ENCODE data around the gene ZNF280C. TPM values are rescaled to one million over a fixed set of nuclear protein-coding genes. Genes with fewer than 3 reads are reported as not detected.

The ZNF280C gene
- total and polyA plus RNA-seq, 2 of the 13 experiments (the other 11 are each of a cell fraction or from before 2014, with no cell fraction given): 3.0 to 3.3 TPM

DNA sequence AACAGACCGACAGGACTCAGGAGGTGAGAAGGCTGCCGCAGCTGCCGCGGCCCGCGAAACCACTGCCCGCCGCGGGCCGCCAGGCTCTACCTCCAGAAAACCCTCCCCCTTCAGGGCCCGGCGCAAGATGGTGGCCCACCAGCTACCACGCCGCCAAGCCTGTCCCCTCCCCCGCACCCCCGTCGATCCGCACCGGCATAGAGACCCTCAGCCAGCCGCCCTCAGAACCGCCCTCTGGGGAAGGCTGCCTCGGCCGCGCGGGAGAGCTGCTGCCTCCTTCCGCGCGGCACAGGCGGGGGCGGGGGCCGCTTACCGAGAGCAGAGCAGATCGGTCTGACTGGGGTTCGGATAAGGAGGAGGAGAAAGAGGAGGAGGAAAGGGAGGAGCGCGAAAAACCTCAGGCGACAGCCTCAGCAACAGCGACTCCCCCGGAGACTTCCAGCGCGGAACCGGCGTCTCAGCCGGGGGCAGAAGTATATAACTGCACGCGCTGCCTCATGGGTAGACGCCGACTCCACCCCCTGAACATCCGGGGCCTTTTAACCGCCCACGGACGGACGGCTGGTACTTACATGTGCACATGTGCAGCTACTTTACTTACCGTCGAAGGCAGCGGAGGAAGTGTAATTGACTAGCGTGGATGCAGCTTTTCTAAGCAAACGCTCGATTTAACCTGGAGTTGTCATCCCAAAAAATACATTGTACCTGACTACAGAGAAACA is at the start of gene ZNF280C (continued):
- TF ChIP-seq RBM39 (IDR thresholded peaks at IDR 0.05; ENCODE audit: low read depth, low read length, poor library complexity, severe bottlenecking): no peak
- TF ChIP-seq ZNF264 (CRISPR knock-in tag; IDR thresholded peaks at IDR 0.05): peak; percentile 67; the same call in 1 of the 2 replicates
- TF ChIP-seq ZNF724P (CRISPR knock-in tag; IDR thresholded peaks at IDR 0.05; ENCODE audit: borderline replicate concordance): no peak
- TF ChIP-seq RBFOX2 (IDR thresholded peaks at IDR 0.05; ENCODE audit: low read depth, low read length): peak; percentile 71
- TF ChIP-seq CCDC6 (CRISPR knock-in tag; IDR thresholded peaks at IDR 0.05): peak; percentile 36; the same call in 1 of the 2 replicates
- TF ChIP-seq, protein P1, sequence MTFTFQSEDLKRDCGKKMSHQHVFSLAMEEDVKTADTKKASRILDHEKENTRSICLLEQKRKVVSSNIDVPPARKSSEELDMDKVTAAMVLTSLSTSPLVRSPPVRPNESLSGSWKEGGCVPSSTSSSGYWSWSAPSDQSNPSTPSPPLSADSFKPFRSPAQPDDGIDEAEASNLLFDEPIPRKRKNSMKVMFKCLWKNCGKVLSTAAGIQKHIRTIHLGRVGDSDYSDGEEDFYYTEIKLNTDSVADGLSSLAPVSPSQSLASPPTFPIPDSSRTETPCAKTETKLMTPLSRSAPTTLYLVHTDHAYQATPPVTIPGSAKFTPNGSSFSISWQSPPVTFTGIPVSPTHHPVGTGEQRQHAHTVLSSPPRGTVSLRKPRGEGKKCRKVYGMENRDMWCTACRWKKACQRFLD (CRISPR knock-in tag; IDR thresholded peaks at IDR 0.05; ENCODE audit: borderline replicate concordance): no peak
- TF ChIP-seq ARHGAP35 (CRISPR knock-in tag; IDR thresholded peaks at IDR 0.05; ENCODE audit: borderline replicate concordance): no peak
- peak; percentile 46; the same call in 1 of the 2 replicates for TF ChIP-seq GATAD1 (CRISPR knock-in tag; IDR thresholded peaks at IDR 0.05)
- TF ChIP-seq ZNF30 (CRISPR knock-in tag; IDR thresholded peaks at IDR 0.05): no peak
- TF ChIP-seq ZNF331 (CRISPR knock-in tag; IDR thresholded peaks at IDR 0.05): peak; percentile 48; the same call in 1 of the 2 replicates
- TF ChIP-seq ZNF441 (CRISPR knock-in tag; IDR thresholded peaks at IDR 0.05; ENCODE audit: borderline replicate concordance): peak; percentile 23; the same call in 1 of the 2 replicates
- TF ChIP-seq HOXA7 (CRISPR knock-in tag; IDR thresholded peaks at IDR 0.05): no peak
- no peak for TF ChIP-seq RAD21 (CRISPR knock-in tag; IDR thresholded peaks at IDR 0.05)
- no peak for TF ChIP-seq ZXDC (CRISPR knock-in tag; IDR thresholded peaks at IDR 0.05)
- TF ChIP-seq CBX5 (CRISPR knock-in tag; IDR thresholded peaks at IDR 0.05; ENCODE audit: borderline replicate concordance): peak; percentile 38; the same call in 1 of the 2 replicates
- TF ChIP-seq TBL1XR1 (IDR thresholded peaks at IDR 0.05; ENCODE audit: borderline replicate concordance, low read length, partially characterized antibody): no peak
- no peak for TF ChIP-seq ZNF350 (CRISPR knock-in tag; IDR thresholded peaks at IDR 0.05; ENCODE audit: borderline replicate concordance, low read depth)
- no peak for TF ChIP-seq SMARCE1 (IDR thresholded peaks at IDR 0.05; ENCODE audit: borderline replicate concordance)
- TF ChIP-seq PHF8 (CRISPR knock-in tag; IDR thresholded peaks at IDR 0.05): peak; percentile 72
- 0 out of 2 replicates have a peak, but pooled peaks have one; percentile 38 for TF ChIP-seq BORCS8-MEF2B (CRISPR knock-in tag; IDR thresholded peaks at IDR 0.05)
- no peak for TF ChIP-seq PHF5A (CRISPR knock-in tag; IDR thresholded peaks at IDR 0.05; ENCODE audit: low read depth, unreplicated experiment)
- no peak for TF ChIP-seq ELK4 (CRISPR knock-in tag; IDR thresholded peaks at IDR 0.05; ENCODE audit: borderline replicate concordance)
- no peak for TF ChIP-seq ZNF605 (CRISPR knock-in tag; IDR thresholded peaks at IDR 0.05)
